ENCODE results near the gene TAF3.

Gene TAF3

DNA sequence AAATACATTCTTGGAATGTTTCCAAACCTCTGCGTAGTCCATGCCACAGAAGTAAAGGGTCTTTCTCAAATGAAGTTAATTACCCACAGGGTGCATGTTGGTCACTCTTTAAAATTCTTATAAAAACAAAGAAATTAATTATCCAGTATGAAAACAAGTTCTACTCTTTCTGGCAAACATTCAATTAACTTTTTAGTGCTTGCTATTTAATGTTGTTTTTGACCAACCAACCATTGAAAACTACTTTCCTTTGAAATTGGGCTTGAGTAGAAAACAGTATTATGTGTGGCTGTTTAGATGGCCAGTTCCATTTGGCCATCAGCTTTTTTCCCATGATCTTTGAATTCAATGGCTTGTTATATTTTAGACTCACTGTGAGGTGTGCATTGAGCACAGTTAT lies 83.0 kb downstream of the TAF3 start:
- H3K9me3 ChIP-seq (ENCODE audit: control insufficient read depth, insufficient read depth, low read depth, low read length) = no peaks in the 10 kb centered on the region
- peaks cover 0 to 4% of the 10 kb centered on the region in 2 experiments; a peak in 1 of 3 replicates for H3K36me3 ChIP-seq (ENCODE audit: control insufficient read depth in 2 of 2, insufficient read depth in 1 of 2, low read length in 2 of 2)
- peaks cover 15% of the 10 kb centered on the region for H3K4me1 ChIP-seq (ENCODE audit: control insufficient read depth, insufficient read depth, low read length)
- ChIA-PET POLR2A (no interaction called here), CTCF (no interaction called here)
- TF ChIP-seq, protein P1, sequence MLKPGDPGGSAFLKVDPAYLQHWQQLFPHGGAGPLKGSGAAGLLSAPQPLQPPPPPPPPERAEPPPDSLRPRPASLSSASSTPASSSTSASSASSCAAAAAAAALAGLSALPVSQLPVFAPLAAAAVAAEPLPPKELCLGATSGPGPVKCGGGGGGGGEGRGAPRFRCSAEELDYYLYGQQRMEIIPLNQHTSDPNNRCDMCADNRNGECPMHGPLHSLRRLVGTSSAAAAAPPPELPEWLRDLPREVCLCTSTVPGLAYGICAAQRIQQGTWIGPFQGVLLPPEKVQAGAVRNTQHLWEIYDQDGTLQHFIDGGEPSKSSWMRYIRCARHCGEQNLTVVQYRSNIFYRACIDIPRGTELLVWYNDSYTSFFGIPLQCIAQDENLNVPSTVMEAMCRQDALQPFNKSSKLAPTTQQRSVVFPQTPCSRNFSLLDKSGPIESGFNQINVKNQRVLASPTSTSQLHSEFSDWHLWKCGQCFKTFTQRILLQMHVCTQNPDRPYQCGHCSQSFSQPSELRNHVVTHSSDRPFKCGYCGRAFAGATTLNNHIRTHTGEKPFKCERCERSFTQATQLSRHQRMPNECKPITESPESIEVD (tag by site-specific recombination; IDR thresholded peaks at IDR 0.05) = peak; percentile 75
- TF ChIP-seq ZNF837 (tag by site-specific recombination; IDR thresholded peaks at IDR 0.05) (no peak), ZNF274 (IDR thresholded peaks at IDR 0.05; ENCODE audit: low read length) (no peak), ZNF274 (tag by site-specific recombination; IDR thresholded peaks at IDR 0.05; ENCODE audit: borderline replicate concordance) (no peak), ZNF449 (tag by site-specific recombination; IDR thresholded peaks at IDR 0.05) (no peak), ZNF114 (tag by site-specific recombination; IDR thresholded peaks at IDR 0.05) (no peak), ZNF707 (tag by site-specific recombination; IDR thresholded peaks at IDR 0.05) (no peak)
- TF ChIP-seq, protein P2, sequence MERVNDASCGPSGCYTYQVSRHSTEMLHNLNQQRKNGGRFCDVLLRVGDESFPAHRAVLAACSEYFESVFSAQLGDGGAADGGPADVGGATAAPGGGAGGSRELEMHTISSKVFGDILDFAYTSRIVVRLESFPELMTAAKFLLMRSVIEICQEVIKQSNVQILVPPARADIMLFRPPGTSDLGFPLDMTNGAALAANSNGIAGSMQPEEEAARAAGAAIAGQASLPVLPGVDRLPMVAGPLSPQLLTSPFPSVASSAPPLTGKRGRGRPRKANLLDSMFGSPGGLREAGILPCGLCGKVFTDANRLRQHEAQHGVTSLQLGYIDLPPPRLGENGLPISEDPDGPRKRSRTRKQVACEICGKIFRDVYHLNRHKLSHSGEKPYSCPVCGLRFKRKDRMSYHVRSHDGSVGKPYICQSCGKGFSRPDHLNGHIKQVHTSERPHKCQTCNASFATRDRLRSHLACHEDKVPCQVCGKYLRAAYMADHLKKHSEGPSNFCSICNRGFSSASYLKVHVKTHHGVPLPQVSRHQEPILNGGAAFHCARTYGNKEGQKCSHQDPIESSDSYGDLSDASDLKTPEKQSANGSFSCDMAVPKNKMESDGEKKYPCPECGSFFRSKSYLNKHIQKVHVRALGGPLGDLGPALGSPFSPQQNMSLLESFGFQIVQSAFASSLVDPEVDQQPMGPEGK (tag by site-specific recombination; IDR thresholded peaks at IDR 0.05) = no peak
- TF ChIP-seq, protein P3, sequence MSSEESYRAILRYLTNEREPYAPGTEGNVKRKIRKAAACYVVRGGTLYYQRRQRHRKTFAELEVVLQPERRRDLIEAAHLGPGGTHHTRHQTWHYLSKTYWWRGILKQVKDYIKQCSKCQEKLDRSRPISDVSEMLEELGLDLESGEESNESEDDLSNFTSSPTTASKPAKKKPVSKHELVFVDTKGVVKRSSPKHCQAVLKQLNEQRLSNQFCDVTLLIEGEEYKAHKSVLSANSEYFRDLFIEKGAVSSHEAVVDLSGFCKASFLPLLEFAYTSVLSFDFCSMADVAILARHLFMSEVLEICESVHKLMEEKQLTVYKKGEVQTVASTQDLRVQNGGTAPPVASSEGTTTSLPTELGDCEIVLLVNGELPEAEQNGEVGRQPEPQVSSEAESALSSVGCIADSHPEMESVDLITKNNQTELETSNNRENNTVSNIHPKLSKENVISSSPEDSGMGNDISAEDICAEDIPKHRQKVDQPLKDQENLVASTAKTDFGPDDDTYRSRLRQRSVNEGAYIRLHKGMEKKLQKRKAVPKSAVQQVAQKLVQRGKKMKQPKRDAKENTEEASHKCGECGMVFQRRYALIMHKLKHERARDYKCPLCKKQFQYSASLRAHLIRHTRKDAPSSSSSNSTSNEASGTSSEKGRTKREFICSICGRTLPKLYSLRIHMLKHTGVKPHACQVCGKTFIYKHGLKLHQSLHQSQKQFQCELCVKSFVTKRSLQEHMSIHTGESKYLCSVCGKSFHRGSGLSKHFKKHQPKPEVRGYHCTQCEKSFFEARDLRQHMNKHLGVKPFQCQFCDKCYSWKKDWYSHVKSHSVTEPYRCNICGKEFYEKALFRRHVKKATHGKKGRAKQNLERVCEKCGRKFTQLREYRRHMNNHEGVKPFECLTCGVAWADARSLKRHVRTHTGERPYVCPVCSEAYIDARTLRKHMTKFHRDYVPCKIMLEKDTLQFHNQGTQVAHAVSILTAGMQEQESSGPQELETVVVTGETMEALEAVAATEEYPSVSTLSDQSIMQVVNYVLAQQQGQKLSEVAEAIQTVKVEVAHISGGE (tag by site-specific recombination; conservative IDR thresholded peaks at IDR 0.05; ENCODE audit: low read depth) = no peak
- no peak overlapping the region for H3K4me3 ChIP-seq (ENCODE audit: low read depth, low read length)
- no peak overlapping the region for H3K27ac ChIP-seq (ENCODE audit: extremely low read depth, low read depth, low read length)

DNA sequence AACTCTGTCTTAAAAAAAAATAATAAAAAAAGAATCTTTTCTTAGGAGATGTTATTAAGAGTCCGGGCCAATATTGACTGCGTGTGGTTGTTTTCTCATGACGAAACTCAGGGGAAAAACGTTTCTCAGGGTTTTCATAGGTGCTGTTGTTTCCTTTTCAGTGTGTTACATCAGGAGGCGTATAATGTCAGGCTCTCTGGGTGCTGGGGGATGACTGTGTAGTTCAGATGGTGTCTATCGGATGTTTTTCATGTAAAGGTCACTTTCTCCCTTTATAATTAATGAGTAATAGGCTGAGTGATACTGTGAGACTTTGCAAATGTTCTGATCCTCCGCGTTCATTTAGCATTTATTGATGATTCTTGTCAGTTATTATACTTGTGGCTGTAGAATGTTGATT lies 84.1 kb downstream of the TAF3 start:
- Histone ChIP-seq H3K4me1 (ENCODE audit: control insufficient read depth, insufficient read depth, low read length) (peaks cover 20% of the 10 kb centered on the region), H3K27ac (ENCODE audit: extremely low read depth, low read depth, low read length) (no peak overlapping the region), H3K9me3 (ENCODE audit: control insufficient read depth, insufficient read depth, low read depth, low read length) (no peaks in the 10 kb centered on the region), H3K36me3 (ENCODE audit: control insufficient read depth in 2 of 2, insufficient read depth in 1 of 2, low read length in 2 of 2) (no peaks in the 10 kb centered on the region), H3K4me3 (ENCODE audit: low read depth, low read length) (no peak overlapping the region)
- CTCF ChIA-PET = no interaction called here
- POLR2A ChIA-PET = no interaction called here
- TF ChIP-seq KLF10 (tag by site-specific recombination; IDR thresholded peaks at IDR 0.05) (no peak), ZFP41 (tag by site-specific recombination; IDR thresholded peaks at IDR 0.05; ENCODE audit: borderline replicate concordance) (no peak), PRDM1 (tag by site-specific recombination; IDR thresholded peaks at IDR 0.05) (no peak), ZNF16 (tag by site-specific recombination; IDR thresholded peaks at IDR 0.05; ENCODE audit: low read depth) (no peak), ZNF211 (tag by site-specific recombination; IDR thresholded peaks at IDR 0.05; ENCODE audit: low read depth) (no peak), ZNF433 (tag by site-specific recombination; IDR thresholded peaks at IDR 0.05; ENCODE audit: low read depth) (no peak), ZNF248 (tag by site-specific recombination; IDR thresholded peaks at IDR 0.05) (no peak), ZNF785 (tag by site-specific recombination; IDR thresholded peaks at IDR 0.05) (no peak)
- TF ChIP-seq, protein P4, sequence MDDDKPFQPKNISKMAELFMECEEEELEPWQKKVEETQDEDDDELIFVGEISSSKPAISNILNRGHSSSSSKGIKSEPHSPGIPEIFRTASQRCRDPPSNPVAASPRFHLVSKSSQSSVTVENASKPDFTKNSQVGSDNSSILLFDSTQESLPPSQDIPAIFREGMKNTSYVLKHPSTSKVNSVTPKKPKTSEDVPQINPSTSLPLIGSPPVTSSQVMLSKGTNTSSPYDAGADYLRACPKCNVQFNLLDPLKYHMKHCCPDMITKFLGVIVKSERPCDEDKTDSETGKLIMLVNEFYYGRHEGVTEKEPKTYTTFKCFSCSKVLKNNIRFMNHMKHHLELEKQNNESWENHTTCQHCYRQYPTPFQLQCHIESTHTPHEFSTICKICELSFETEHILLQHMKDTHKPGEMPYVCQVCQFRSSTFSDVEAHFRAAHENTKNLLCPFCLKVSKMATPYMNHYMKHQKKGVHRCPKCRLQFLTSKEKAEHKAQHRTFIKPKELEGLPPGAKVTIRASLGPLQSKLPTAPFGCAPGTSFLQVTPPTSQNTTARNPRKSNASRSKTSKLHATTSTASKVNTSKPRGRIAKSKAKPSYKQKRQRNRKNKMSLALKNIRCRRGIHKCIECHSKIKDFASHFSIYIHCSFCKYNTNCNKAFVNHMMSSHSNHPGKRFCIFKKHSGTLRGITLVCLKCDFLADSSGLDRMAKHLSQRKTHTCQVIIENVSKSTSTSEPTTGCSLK (tag by site-specific recombination; IDR thresholded peaks at IDR 0.05) = no peak

Data from HEK293 (cell line).